Neural progenitor cell (in vitro differentiated cells): ENCODE data around the gene IL17B. TPM values are rescaled to one million over a fixed set of nuclear protein-coding genes. Genes with fewer than 3 reads are reported as not detected.

Experiments used
- DNase-seq: peaks from one replicate; pipeline ENCODE4 v3.0.0-alpha.2; 2016; ENCODE audit warnings: low spot score
- H2AFZ ChIP-seq: fragments of 200-600 bp; sonication (generic); replicated peaks from 2 replicates; pipeline ENCODE4 v1.6.1; 2016; ENCODE audit warnings: antibody characterized with exemption
- H3F3A ChIP-seq: fragments of 200-600 bp; sonication (generic); 2 replicates; pipeline ENCODE4 v1.6.1; 2016; ENCODE audit warnings: antibody characterized with exemption, low read depth
- H3K27ac ChIP-seq: fragments of 200-600 bp; sonication (generic); 2 replicates; pipeline ENCODE4 v1.5.1; 2016; ENCODE audit warnings: mild to moderate bottlenecking
- H3K27me3 ChIP-seq: fragments of 200-600 bp; sonication (generic); 2 replicates; pipeline ENCODE4 v1.6.1; 2016; ENCODE audit warnings: mild to moderate bottlenecking, moderate library complexity
- H3K36me3 ChIP-seq: fragments of 200-600 bp; sonication (generic); 2 replicates; pipeline ENCODE4 v1.5.1; 2016
- H3K4me1 ChIP-seq: fragments of 200-600 bp; sonication (generic); 2 replicates; pipeline ENCODE4 v1.6.1; 2016; ENCODE audit warnings: mixed run types
- H3K4me2 ChIP-seq: fragments of 200-600 bp; sonication (generic); 2 replicates; pipeline ENCODE4 v1.6.1; 2016
- H3K4me3 ChIP-seq: fragments of 200-600 bp; sonication (generic); 2 replicates; pipeline ENCODE4 v1.5.1; 2016
- H3K79me2 ChIP-seq: fragments of 200-600 bp; sonication (generic); 2 replicates; pipeline ENCODE4 v1.6.1; 2016; ENCODE audit warnings: low read depth
- H3K9ac ChIP-seq: fragments of 200-600 bp; sonication (generic); 2 replicates; pipeline ENCODE4 v1.6.1; 2016
- H3K9me3 ChIP-seq: fragments of 200-600 bp; sonication (generic); 2 replicates; pipeline ENCODE4 v1.5.1; 2016; ENCODE audit warnings: low read depth
- H4K20me1 ChIP-seq: fragments of 200-600 bp; sonication (generic); 2 replicates; pipeline ENCODE4 v1.6.1; 2016; ENCODE audit warnings: low read depth
- H3K27ac Mint-ChIP-seq: 3 replicates; pipeline ENCODE4 v1.8.0; 2021; ENCODE audit warnings: mixed read lengths
- H3K27me3 Mint-ChIP-seq: 2 replicates; pipeline ENCODE4 v1.8.0; 2022; ENCODE audit warnings: low read depth, mild to moderate bottlenecking, inconsistent platforms, moderate library complexity, mixed read lengths; ENCODE audit not compliant: insufficient read depth
- H3K36me3 Mint-ChIP-seq: 3 replicates; pipeline ENCODE4 v1.8.0; 2021; ENCODE audit warnings: mixed read lengths
- H3K4me1 Mint-ChIP-seq: 3 replicates; pipeline ENCODE4 v1.8.0; 2021; ENCODE audit warnings: mixed read lengths
- H3K4me3 Mint-ChIP-seq: 3 replicates; pipeline ENCODE4 v1.8.0; 2021; ENCODE audit warnings: mild to moderate bottlenecking, moderate library complexity, mixed read lengths
- H3K9me3 Mint-ChIP-seq: 3 replicates; pipeline ENCODE4 v1.8.0; 2020; ENCODE audit warnings: mixed read lengths
- CTCF ChIP-seq: fragments of 200-600 bp; sonication (generic); IDR thresholded peaks from 2 replicates; pipeline ENCODE4 v1.5.1; 2017; ENCODE audit warnings: antibody characterized with exemption, mild to moderate bottlenecking
- EZH2 ChIP-seq: fragments of 200-600 bp; sonication (generic); IDR thresholded peaks from 2 replicates; pipeline ENCODE4 v1.6.1; 2017; ENCODE audit warnings: antibody characterized with exemption, mild to moderate bottlenecking, moderate library complexity
- EZH2phosphoT487 ChIP-seq: fragments of 200-600 bp; sonication (generic); IDR thresholded peaks from 2 replicates; pipeline ENCODE4 v1.6.1; 2017; ENCODE audit warnings: antibody characterized with exemption
- total RNA-seq: library from RNA; depleted of rRNA; stranded (reverse); fragments of >200 nt; gene quantifications from 2 replicates; pipeline ENCODE4 v1.2.3, GENCODE V29; 2015; ENCODE audit warnings: low replicate concordance

Gene IL17B
- total RNA-seq, 1 donor from 2014 or later, result not detected

GRCh38 chr5:149408252-149409099, 29.4 kb upstream of the IL17B start:
- no peak overlapping the region for H3K4me3 ChIP-seq
- H3K4me1 ChIP-seq, result peaks cover 24% of the 10 kb centered on the region
- Mint-ChIP-seq H3K4me1 (peaks cover 33% of the 10 kb centered on the region), H3K36me3 (no peaks in the 10 kb centered on the region), H3K27me3 (peaks cover 2% of the 10 kb centered on the region), H3K4me3 (peak overlapping the region; percentile 72), H3K27ac (no peak overlapping the region), H3K9me3 (no peaks in the 10 kb centered on the region)
- no peak overlapping the region for H2AFZ ChIP-seq
- no peaks in the 10 kb centered on the region for H4K20me1 ChIP-seq
- no peaks in the 10 kb centered on the region for H3K27me3 ChIP-seq
- no peaks in the 10 kb centered on the region for H3K79me2 ChIP-seq
- H3K9me3 ChIP-seq, result no peaks in the 10 kb centered on the region
- no peaks in the 10 kb centered on the region for H3K36me3 ChIP-seq
- no peaks in the 10 kb centered on the region for H3F3A ChIP-seq
- H3K27ac ChIP-seq, result no peak overlapping the region
- DNase-seq, result no peak
- H3K9ac ChIP-seq, result no peak overlapping the region
- TF ChIP-seq EZH2phosphoT487 (no peak), EZH2 (no peak), CTCF (no peak)
- H3K4me2 ChIP-seq, result no peak overlapping the region

- H3K9me3 Mint-ChIP-seq, result no peaks in the 10 kb centered on the region
- H2AFZ ChIP-seq, result peak overlapping the region; percentile 8
- no peaks in the 10 kb centered on the region for H3K36me3 Mint-ChIP-seq
- no peaks in the 10 kb centered on the region for H3K27me3 ChIP-seq
- TF ChIP-seq CTCF (no peak), EZH2phosphoT487 (no peak), EZH2 (no peak)
- no peak for DNase-seq
- H3K4me1 ChIP-seq, result peaks cover 24% of the 10 kb centered on the region
- no peaks in the 10 kb centered on the region for H4K20me1 ChIP-seq
- H3K27me3 Mint-ChIP-seq, result peaks cover 2% of the 10 kb centered on the region
- peak overlapping the region; percentile 61 for H3K27ac Mint-ChIP-seq
- H3F3A ChIP-seq, result no peaks in the 10 kb centered on the region
- no peak overlapping the region for H3K27ac ChIP-seq
- H3K9me3 ChIP-seq, result no peaks in the 10 kb centered on the region
- H3K9ac ChIP-seq, result no peak overlapping the region
- no peaks in the 10 kb centered on the region for H3K79me2 ChIP-seq
- no peak overlapping the region for H3K4me3 ChIP-seq
- H3K36me3 ChIP-seq, result no peaks in the 10 kb centered on the region
- no peak overlapping the region for H3K4me2 ChIP-seq
- peaks cover 33% of the 10 kb centered on the region for H3K4me1 Mint-ChIP-seq
- H3K4me3 Mint-ChIP-seq, result peak overlapping the region; percentile 72
Observed at GRCh38 chr5:149407323-149408251, 28.5 kb upstream of the IL17B start.

GRCh38 chr5:149406979-149407306, 27.9 kb upstream of the IL17B start:
- Mint-ChIP-seq H3K4me1 (peaks cover 37% of the 10 kb centered on the region), H3K9me3 (no peaks in the 10 kb centered on the region), H3K27me3 (peaks cover 2% of the 10 kb centered on the region), H3K4me3 (peak overlapping the region; percentile 9), H3K36me3 (no peaks in the 10 kb centered on the region), H3K27ac (peak overlapping the region; percentile 61)
- no peak overlapping the region for H3K4me3 ChIP-seq
- peak overlapping the region; percentile 8 for H2AFZ ChIP-seq
- no peak overlapping the region for H3K4me2 ChIP-seq
- H3K36me3 ChIP-seq, result no peaks in the 10 kb centered on the region
- no peak overlapping the region for H3K9ac ChIP-seq
- no peaks in the 10 kb centered on the region for H3F3A ChIP-seq
- H4K20me1 ChIP-seq, result no peaks in the 10 kb centered on the region
- H3K27me3 ChIP-seq, result no peaks in the 10 kb centered on the region
- no peaks in the 10 kb centered on the region for H3K9me3 ChIP-seq
- H3K79me2 ChIP-seq, result no peaks in the 10 kb centered on the region
- H3K4me1 ChIP-seq, result peaks cover 24% of the 10 kb centered on the region
- H3K27ac ChIP-seq, result no peak overlapping the region
- TF ChIP-seq EZH2, result no peak
- no peak for TF ChIP-seq EZH2phosphoT487
- TF ChIP-seq CTCF, result no peak
- DNase-seq, result no peak
